Ascending aorta (tissue), 2 donors: ENCODE data around the gene CHD5. TPM values are rescaled to one million over a fixed set of nuclear protein-coding genes. Genes with fewer than 3 reads are reported as not detected.

Experiments used
- DNase-seq, 2 donors: peaks; one replicate each; pipeline ENCODE4 v3.0.0-alpha.2; 2019; ENCODE audit warnings: low spot score in 2 of 2
- H3K27ac ChIP-seq, 2 donors: fragments of 200-600 bp; sonication (generic); one replicate each; pipeline ENCODE4 v1.5.1; 2016 to 2017; ENCODE audit warnings: mild to moderate bottlenecking in 1 of 2
- H3K27me3 ChIP-seq: fragments of 200-600 bp; sonication (generic); one replicate; pipeline ENCODE4 v1.5.1; 2017
- H3K36me3 ChIP-seq, 2 donors: fragments of 200-600 bp; sonication (generic); one replicate each; pipeline ENCODE4 v1.5.1; 2016
- H3K4me1 ChIP-seq, 2 donors: fragments of 200-600 bp; sonication (generic); one replicate each; pipeline ENCODE4 v1.5.1; 2016 to 2017; ENCODE audit warnings: mild to moderate bottlenecking in 1 of 2
- H3K4me3 ChIP-seq, 2 donors: fragments of 200-600 bp; sonication (generic); one replicate each; pipeline ENCODE4 v1.5.1; 2016 to 2017; ENCODE audit warnings: mild to moderate bottlenecking in 1 of 2
- H3K9me3 ChIP-seq, 2 donors: fragments of 200-600 bp; sonication (generic); one replicate each; pipeline ENCODE4 v1.5.1; 2016
- intact Hi-C: fragments of 100-400 bp; cut with DNase I; formaldehyde crosslinking; loops from one replicate; pipeline ENCODE4 v1.15.1; 2023
- total RNA-seq: library from RNA; depleted of rRNA; stranded (reverse); fragments of >200 nt; gene quantifications from one replicate; pipeline ENCODE4 v1.1.0, GENCODE V29; 2016
- TF ChIP-seq, protein P1 (sequence below), 3 experiments: fragments of 200-600 bp in 2 of 3; fragments of 450-650 bp in 1 of 3; sonication (generic) in 2 of 3; IDR thresholded peaks; one replicate each; pipeline ENCODE4 v1.5.1; 2016 to 2019; ENCODE audit warnings: antibody characterized with exemption in 3 of 3, mild to moderate bottlenecking in 1 of 3, moderate library complexity in 1 of 3

The CHD5 gene
- total RNA-seq, 1 donor from 2014 or later, result 4.0 TPM

DNA sequence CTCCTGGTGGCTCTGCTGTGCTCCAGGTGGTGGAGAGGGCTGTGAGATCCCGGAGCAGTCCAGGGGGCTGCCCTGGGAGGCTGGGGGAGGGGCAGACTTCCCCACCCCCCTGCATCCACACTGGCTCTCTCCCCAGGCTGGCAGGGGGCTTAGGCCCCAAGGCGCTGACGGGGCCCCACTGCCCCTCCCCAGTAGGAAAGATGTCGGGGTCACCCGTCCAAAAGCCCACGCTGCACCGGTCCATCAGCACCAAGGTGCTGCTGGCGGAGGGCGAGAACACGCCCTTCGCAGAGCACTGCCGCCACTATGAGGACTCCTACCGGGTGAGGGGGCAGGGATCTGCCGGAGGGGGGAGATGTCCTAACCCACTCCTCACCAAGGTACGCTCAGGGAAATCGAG lies 31.6 kb upstream of the CHD5 start:
- Histone ChIP-seq H3K9me3 (no peaks in the 10 kb centered on the region), H3K4me1 (peaks cover 0 to 6% of the 10 kb centered on the region in 2 donors), H3K36me3 (no peaks in the 10 kb centered on the region), H3K27ac (no peak overlapping the region), H3K4me3 (no peak overlapping the region), H3K27me3 (no peaks in the 10 kb centered on the region)
- TF ChIP-seq, protein P1, sequence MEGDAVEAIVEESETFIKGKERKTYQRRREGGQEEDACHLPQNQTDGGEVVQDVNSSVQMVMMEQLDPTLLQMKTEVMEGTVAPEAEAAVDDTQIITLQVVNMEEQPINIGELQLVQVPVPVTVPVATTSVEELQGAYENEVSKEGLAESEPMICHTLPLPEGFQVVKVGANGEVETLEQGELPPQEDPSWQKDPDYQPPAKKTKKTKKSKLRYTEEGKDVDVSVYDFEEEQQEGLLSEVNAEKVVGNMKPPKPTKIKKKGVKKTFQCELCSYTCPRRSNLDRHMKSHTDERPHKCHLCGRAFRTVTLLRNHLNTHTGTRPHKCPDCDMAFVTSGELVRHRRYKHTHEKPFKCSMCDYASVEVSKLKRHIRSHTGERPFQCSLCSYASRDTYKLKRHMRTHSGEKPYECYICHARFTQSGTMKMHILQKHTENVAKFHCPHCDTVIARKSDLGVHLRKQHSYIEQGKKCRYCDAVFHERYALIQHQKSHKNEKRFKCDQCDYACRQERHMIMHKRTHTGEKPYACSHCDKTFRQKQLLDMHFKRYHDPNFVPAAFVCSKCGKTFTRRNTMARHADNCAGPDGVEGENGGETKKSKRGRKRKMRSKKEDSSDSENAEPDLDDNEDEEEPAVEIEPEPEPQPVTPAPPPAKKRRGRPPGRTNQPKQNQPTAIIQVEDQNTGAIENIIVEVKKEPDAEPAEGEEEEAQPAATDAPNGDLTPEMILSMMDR (IDR thresholded peaks at IDR 0.05), result no peak
- intact Hi-C loops, result no loop called here
- no peak for DNase-seq

DNA sequence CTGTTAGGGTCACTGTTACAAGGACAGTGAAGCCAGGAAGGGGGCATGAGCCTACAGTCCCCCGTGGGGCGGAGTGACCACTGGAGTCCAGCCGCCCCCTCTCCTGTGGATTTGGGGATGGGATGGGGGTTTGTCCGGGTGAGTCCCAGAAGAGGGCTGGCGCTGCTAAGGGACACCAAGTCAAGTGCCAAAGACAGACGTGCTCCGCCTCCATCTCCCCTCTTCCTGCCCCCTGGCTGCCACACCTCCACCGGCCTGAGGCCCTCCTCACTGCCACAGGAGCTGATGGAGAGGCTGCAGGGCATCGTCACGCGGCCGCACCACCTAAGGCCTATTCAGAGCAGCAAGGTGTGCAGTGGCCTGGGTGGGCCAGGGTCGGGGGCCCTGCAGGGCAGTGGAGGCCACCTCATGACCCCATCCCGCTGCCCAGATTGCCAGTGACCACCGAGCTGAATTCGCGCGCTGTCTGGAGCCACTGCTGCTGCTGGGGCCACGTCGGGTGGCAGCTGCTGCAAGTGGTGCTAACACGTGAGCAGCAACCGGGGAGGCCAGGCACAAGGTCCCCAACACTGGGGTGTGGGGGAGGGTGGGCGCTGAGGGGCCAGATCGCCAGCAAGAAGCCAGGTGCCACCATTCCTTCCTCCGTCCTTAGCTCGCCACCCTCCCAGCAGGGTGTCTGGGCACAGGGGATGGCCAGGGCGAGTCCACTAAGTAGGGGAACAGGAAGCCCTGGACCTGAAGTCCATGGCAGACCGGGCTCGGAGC lies 30.7 kb upstream of the CHD5 start:
- no peak for DNase-seq
- Histone ChIP-seq H3K4me1 (peaks cover 6% of the 10 kb centered on the region in 2 donors), H3K27ac (no peak overlapping the region), H3K36me3 (no peaks in the 10 kb centered on the region), H3K27me3 (no peaks in the 10 kb centered on the region), H3K4me3 (no peak overlapping the region), H3K9me3 (no peaks in the 10 kb centered on the region)
- intact Hi-C loops, result no loop called here
- TF ChIP-seq, protein P1 (IDR thresholded peaks at IDR 0.05), result no peak

DNA sequence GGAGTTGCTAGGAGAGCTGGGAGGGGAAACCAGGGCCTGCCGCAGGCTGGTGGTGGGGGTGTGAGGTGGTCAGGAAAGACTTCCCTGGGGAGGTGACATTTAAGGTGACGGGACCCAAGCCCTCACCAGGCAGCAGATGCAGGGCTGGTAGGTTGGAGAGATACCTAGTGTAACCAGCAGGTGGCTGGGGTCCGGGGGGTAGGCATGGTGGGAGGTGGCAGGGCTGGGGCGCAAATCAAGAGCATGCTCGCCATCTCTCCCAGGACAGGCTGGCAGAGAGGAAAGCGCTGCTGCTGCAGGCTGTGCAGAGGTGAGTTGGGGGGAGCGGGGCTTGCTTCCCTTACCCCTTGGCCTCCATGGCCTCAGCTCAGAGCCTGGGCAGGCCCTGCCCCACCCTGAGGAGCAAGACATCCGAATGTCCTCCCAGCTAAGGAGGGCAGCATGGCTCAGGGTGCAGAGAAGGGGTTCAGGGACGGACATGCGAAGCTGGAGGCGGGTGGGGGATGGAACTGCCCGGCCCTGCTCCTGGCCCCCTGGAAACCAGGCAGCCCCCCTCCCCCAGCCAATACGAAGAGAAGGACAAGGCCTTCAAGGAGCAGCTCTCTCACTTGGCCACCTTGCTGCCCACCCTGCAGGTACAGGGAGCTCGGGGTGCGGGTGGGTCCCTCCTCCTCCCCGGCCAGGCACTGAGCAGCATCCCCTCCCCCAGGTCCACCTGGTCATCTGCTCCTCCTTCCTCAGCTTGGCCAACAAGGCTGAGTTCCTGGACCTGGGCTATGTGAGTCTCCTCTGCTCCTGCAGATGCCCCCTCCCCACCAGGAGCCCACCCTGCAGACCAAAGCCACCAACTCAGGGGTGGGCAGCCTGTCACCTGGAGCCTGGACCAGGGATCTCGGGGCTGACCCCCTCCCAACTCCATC lies 29.8 kb upstream of the CHD5 start:
- Histone ChIP-seq H3K27ac (no peak overlapping the region), H3K4me3 (no peak overlapping the region), H3K36me3 (no peaks in the 10 kb centered on the region), H3K9me3 (no peaks in the 10 kb centered on the region), H3K27me3 (no peaks in the 10 kb centered on the region), H3K4me1 (peaks cover 6 to 9% of the 10 kb centered on the region in 2 donors)
- DNase-seq, result no peak
- TF ChIP-seq, protein P1 (IDR thresholded peaks at IDR 0.05), result no peak
- intact Hi-C loops, result no loop called here

DNA sequence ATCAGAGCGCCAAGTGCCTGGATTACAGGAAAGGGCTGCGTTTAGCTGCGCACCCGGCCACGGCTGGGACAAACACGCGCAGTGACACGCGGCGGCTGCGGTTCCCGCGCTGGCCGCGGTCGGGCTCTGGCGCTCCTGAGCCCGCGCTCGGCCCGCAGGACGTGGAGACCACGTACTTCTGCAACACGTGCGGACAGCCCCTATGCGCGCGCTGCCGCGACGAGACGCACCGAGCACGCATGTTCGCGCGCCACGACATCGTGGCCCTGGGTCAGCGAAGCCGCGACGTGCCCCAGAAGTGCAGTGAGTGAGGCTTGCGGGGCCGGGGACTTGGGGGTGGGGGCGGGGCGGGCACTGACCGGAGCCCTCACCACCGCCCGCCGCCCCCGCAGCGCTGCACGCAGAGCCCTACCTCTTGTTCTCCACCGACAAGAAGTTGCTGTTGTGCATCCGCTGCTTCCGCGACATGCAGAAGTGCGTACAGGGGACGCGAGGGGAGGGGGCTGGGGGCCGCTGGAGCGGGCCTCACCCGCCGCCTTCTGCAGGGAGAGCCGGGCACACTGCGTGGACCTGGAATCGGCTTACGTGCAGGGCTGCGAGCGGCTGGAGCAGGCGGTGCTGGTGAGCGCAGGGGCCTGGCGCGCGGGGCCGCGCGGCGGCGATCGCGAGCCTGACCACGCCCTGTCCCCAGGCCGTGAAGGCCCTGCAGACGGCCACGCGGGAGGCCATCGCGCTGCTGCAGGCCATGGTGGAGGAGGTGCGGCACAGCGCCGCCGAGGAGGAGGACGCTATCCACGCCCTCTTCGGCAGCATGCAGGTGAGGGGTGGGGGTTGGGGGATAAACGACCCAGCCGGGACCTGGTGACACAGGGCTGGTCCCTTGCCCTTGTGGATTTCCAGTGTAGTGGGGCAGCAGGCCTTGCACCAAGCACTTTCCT lies 28.9 kb upstream of the CHD5 start:
- no peak for DNase-seq
- intact Hi-C loops, result no loop called here
- TF ChIP-seq, protein P1 (IDR thresholded peaks at IDR 0.05), result peak; percentile 12 to 57 (median 40)
- Histone ChIP-seq H3K9me3 (no peaks in the 10 kb centered on the region), H3K27me3 (no peaks in the 10 kb centered on the region), H3K36me3 (no peaks in the 10 kb centered on the region), H3K4me1 (peaks cover 6 to 9% of the 10 kb centered on the region in 2 donors), H3K4me3 (peak overlapping the region; percentile 42 to 58), H3K27ac (no peak overlapping the region)

DNA sequence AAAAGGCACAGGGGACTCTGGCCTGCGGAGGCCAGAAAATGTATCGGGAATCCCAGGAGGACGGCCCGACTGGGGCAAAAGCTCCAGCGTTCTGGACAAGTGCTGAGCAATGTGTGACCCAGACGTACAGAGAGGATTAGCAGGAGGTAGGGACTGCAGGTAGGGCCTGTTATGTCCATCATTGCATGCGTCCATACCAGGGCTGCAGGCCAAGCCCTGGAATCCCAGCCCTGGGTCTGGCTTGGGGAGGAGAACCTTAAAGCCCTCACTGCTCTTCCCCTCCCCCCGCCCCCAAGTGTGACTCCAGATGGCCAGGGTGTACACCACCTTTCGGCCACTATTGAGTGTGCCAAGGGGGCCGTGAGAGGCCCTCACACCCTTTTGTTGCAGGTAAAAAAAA lies 27.8 kb upstream of the CHD5 start:
- Histone ChIP-seq H3K4me1 (peaks cover 6 to 9% of the 10 kb centered on the region in 2 donors), H3K27me3 (no peaks in the 10 kb centered on the region), H3K9me3 (no peaks in the 10 kb centered on the region), H3K36me3 (no peaks in the 10 kb centered on the region), H3K27ac (no peak overlapping the region), H3K4me3 (no peak overlapping the region)
- no peak for DNase-seq
- TF ChIP-seq, protein P1 (IDR thresholded peaks at IDR 0.05), result no peak
- intact Hi-C loops, result no loop called here
